Iris pigment epithelial cell (primary cell): ENCODE measurements around the gene UBE2E2.
A peak's percentile ranks its signal among the peaks of the same experiment; 100 is the strongest.
"Not testable (repeated sequence)": the region's sequence is repeated elsewhere in the genome, so short reads cannot be mapped to it uniquely, and the experiment has no call there.

Source experiments
- DNase-seq: peaks from one replicate; pipeline ENCODE4 v3.0.0-alpha.2; 2011; ENCODE audit warnings: low read depth

The UBE2E2 gene

GRCh38 chr3:23329471-23330105 is 126.5 kb downstream of the UBE2E2 start:
- DNase-seq, result no peak

GRCh38 chr3:23330568-23330967 is 127.4 kb downstream of the UBE2E2 start:
- DNase-seq, result no peak

GRCh38 chr3:23331141-23331935 is 128.2 kb downstream of the UBE2E2 start:
- no peak for DNase-seq

- no peak for DNase-seq
Observed at GRCh38 chr3:23333633-23334032, 130.5 kb downstream of the UBE2E2 start.

- not testable (repeated sequence) for DNase-seq
Observed at GRCh38 chr3:23336853-23337252, 133.7 kb downstream of the UBE2E2 start.

- no peak for DNase-seq
Observed at GRCh38 chr3:23341147-23341838, 138.2 kb downstream of the UBE2E2 start.

- DNase-seq, result no peak
Observed at GRCh38 chr3:23342343-23342742, 139.2 kb downstream of the UBE2E2 start.

- DNase-seq, result no peak
Observed at GRCh38 chr3:23343509-23343908, 140.4 kb downstream of the UBE2E2 start.

- no peak for DNase-seq
Observed at GRCh38 chr3:23344886-23345285, 141.8 kb downstream of the UBE2E2 start.

GRCh38 chr3:23349444-23349843 is 146.3 kb downstream of the UBE2E2 start:
- not testable (repeated sequence) for DNase-seq

GRCh38 chr3:23356169-23356568 is 153.0 kb downstream of the UBE2E2 start:
- peak; percentile 1 for DNase-seq

- DNase-seq, result no peak
Observed at GRCh38 chr3:23356923-23357322, 153.8 kb downstream of the UBE2E2 start.

GRCh38 chr3:23359116-23359515 is 156.0 kb downstream of the UBE2E2 start:
- DNase-seq, result no peak

GRCh38 chr3:23365066-23365465 is 161.9 kb downstream of the UBE2E2 start:
- no peak for DNase-seq

GRCh38 chr3:23368731-23369130 is 165.6 kb downstream of the UBE2E2 start:
- DNase-seq, result peak; percentile 43

- peak; percentile 16 for DNase-seq
Observed at GRCh38 chr3:23372285-23372684, 169.2 kb downstream of the UBE2E2 start.

- no peak for DNase-seq
Observed at GRCh38 chr3:23376516-23377248, 173.6 kb downstream of the UBE2E2 start.

- no peak for DNase-seq
Observed at GRCh38 chr3:23377928-23378672, 175.0 kb downstream of the UBE2E2 start.

GRCh38 chr3:23383875-23384274 is 180.7 kb downstream of the UBE2E2 start:
- no peak for DNase-seq

- no peak for DNase-seq
Observed at GRCh38 chr3:23385327-23385726, 182.2 kb downstream of the UBE2E2 start.

GRCh38 chr3:23387286-23387918 is 184.3 kb downstream of the UBE2E2 start:
- DNase-seq, result no peak
